OCI-M1 (cell line): ENCODE results near the gene OSTC.

Experiments used
- DNase-seq: peaks from one replicate; lab custom pipeline; 2025; lab: John Stamatoyannopoulos, UW

The OSTC gene

DNA sequence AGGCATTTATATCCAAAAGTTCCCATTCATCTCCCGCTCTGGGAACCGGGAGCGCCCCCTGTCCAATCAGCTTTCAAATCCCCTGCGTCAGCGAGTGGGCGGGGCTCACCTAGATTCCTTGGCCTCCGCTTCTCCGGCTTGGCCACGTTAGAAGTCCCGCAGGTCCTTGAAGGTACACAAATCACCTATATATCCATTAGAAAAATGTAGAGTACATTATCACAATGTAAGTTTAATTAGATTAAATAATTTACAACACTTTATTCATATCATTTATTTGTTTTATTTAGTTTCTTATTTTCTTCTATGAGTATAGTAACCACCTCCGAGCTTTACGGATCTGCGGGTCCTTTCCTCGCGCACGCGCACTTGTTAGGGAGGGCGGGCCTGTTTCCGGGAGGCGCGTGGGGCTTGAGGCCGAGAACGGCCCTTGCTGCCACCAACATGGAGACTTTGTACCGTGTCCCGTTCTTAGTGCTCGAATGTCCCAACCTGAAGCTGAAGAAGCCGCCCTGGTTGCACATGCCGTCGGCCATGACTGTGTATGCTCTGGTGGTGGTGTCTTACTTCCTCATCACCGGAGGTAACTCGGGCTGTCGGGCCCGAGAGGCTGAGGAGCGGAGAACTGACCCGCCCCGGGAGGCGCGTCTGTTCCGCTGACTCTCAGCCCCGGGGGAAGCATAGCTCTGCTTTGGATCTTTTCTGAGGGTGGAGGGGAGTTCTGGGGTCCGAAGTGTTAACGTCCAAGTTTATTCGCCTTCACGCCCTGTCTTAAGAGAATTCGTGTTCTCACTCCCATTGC lies at the start of gene OSTC:
TSS of gene OSTC (plus strand) at position 388 of the 802 bp plus-strand sequence. CDS start at position 445, 57 bp downstream.
- DNase-seq, result peak; percentile 97

DNA sequence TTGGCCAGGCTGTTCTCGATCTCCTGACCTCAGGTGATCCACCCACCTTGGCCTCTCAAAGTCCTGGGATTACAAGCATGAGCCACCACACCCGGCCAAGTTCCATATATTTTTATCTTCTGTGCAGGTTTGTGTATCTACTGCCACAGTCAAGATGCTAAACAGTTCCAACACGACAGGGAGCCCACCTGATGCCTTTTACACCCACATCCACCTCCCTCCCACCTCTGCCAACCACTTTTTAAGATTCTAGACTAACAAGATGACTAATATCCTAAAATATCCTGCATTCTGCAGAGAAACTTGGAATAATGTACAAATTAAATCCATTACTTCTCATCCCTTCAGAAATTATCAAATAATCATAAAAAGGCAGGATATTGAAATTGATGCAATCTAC lies 49.3 kb upstream of the OSTC start:
- no peak for DNase-seq

DNA sequence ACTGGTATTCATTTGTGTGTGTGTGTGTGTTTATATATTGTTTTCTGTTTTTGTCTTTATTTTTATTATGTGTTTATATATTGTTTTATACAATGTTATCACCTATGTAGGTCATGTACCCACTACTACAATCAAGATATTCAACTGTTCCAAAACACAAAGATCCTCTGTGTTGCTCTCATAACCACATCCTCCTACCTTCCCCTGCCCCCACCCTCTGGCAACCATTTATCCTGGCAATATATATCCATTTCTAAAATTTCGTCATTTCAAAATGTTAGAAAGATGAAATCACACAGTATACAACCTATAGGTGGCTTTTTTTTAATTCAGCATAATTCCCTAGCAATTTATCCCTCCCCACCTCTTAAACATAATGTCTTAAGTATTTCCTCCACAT lies 48.9 kb upstream of the OSTC start:
- no peak for DNase-seq

DNA sequence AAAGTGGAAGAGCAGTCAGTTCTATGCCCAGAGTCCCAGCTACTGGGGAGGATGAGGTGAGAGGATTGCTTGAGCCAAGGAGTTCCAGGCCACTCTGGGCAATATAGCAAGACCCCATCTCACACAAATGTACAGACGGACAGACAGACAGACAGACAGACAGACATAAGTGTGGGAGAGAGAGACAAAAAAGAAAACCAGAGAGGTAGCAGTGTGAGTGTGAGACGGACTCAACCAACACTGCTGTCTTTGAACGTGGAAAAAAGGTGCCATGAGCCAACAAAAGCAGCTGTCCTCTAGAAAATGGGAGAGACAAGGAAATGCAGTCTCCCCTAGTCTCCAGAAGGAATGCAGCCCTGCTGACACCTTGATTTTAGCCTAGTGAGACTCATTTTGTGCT lies 48.2 kb upstream of the OSTC start:
- DNase-seq, result no peak

DNA sequence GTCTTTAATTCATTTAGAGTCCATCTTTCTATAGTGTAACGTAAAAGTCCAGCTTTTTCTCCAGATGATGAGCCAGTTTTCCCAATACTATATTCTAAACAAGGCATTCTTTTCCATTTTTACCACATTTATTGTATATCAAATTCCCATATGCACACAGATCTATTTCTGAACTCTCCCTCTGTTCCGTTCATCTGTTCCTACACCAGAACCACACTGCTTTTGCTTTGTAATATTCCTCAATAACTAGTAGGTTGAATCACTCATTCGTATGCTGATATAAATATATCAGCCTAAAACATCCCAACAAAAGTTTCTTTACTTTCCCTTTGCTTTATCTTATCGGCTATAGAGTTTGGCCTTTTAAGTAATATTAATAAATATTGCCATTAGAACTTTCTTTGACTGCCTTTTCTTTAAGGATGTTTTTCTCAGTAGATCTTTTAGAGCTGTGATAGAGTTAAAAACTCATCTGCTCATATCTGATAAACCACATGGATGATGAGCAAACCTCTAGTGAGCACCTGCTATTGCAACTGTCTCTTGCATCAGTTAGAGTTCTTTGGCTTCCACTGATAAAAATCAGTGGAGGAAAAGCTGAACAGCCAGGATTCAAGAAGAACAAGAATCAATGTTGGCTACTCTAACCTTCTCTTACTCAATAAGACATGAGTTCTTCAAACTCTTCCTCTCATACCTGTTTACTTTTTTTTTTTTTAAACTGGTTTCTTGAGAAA lies 43.2 kb upstream of the OSTC start:
- no peak for DNase-seq

DNA sequence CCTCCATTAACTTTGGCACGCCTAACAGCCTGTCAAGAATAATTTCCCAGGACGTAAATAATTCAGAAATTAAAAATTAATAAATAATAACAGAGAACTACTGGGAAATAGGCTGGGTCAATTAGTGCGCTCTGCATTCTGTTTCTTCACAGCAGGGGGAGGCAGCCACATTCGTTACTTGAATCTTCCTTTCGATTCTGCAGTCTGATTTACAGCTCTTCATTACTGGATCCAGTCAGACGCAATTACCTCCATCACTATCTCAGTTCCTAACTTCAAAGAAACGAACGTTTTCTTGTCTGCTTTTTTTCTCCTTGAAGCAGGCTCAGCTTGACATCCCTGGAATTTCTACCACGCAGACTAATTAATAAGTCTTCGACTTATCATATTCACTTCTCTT lies 39.0 kb upstream of the OSTC start:
- DNase-seq, result no peak

DNA sequence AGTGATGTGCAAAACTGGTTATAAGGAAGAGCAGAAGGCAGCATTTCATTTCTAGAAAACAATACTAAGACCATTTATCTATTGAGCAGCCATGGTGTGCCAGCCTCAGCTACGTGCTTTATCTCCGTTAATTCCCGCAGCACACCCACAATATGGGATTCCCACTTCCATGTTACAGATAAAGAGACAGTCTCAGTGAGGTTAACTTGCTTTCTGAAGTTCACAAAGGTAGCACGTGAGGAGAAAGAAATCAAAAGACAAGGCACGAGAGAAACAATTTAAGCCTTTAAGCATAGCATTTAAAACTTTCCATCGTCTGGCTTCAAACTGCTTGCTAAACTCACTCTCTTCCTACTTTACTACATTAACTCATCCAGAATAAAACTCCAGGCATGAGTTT lies 38.0 kb upstream of the OSTC start:
- peak; percentile 35 for DNase-seq

DNA sequence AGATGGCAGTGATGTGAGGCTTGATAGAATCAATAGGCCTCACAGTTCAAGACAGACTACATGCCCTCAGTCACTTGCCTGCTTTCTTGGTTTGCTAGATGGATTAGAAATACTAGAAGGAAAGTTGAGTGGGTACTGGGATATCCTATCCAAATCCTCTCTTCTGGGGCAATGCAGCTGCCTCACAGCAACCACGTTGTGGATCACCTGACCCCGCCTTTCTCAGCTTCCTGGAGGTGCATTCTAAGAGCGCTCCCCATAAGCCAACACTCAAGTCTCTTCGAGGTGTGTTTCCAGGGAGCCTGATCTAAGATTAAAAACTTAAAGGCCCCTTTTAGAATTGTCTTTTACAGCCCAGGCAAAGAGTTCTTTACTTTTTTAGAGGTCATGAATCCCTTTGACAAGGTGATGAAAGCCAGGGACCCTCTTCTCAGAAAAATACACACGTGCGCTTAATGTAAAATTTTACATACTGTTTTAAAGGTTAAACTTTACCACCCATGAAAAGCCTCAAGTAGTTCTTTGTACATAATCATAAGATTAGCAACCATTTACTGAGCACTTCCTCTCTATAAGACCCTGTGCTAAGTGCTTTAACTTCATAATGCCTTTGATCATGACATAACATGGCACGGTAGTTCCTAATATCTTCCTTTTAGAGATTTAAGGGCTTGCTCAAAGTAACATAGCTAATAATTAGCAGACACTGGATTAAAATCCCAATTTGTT lies 30.9 kb upstream of the OSTC start:
- DNase-seq, result peak; percentile 32

DNA sequence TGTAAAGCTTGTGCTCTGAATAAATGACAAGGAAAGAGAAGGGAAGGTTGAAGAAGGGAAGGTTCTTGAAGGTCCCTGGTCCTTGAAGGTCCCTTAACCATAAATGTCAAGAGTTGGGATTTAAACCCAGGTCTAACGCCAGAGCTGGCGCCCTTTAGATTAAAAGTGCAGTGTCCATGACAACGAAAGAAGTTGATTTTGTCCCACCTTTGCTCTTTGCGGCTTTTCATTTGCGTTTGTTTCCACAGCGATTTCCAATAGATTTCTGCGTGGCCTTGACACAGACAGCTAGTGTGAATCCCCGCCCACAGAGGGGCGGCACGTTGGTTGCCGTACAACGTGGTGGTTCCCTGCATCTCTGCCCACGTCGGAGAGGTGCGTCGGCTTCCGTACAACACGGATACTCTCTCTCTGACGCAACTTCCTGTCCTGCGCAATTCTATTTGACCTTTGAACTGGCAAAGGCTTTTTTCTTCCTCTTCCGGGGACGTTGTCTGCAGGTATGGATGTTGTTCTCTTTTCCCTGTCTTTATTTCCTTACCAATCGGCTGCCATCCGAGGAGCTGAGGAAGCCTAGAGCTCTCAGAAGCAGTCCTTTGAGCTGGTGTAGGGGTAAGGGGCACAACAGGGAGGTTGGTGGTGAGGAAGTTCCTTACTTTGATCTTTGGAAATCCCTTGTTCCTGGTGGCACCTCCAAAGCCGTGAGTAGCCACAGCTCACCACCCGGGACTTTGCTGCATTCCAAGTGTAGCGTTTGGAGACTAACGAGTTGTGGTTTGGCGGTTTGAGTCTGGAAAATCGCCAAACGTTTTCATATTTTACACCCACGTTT lies 30.1 kb upstream of the OSTC start, which contains the start of gene RPL34:
TSS of gene RPL34 (plus strand) at position 476 of the 832 bp plus-strand sequence. CDS start 1,384 bp downstream, outside the sequence.
- DNase-seq, result peak; percentile 98

DNA sequence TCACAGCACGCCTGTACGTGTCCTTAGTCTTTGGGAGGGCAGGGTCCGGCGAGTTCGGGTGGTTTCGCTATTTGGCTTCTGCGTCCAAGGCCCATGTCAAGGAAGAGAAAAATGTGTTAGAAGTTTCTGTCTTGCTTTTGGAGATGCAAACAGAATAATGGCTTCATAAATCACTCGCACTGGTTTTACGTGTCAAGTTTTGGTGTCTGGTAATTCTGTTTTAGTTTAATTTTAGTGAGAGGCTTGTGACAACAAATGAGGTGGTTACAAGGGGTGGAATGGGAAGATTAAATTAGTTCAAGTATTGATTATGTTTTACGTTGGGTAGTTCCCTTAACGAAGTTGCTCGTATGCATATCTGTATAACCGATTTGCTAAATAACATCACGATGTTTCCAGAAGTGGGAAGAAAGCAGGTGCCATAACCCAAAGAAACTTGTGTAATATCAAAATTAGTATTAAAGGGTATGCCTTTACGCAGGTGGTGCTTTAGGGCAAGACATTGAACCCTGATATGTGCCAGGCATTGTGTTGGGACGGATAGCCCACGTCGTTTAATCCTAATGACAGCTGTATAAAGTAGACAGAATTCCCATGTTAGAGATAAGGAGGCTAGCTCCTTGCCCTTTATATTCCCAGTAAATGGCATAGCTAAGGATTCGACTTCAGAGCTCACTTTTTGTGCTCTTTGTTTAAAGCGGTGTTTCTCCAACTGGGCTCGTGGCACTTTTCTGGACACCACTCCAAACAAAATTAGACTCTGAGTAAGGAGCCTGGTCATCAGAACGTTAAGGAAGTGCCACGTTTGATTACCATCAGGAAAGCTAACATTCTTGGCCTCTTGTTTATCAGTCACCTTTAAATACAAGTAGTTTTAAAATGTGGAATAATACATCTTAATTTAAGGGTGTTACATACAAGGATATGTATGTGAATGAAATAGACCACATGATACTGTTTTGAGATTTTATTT lies 29.2 kb upstream of the OSTC start:
- DNase-seq, result peak; percentile 34

DNA sequence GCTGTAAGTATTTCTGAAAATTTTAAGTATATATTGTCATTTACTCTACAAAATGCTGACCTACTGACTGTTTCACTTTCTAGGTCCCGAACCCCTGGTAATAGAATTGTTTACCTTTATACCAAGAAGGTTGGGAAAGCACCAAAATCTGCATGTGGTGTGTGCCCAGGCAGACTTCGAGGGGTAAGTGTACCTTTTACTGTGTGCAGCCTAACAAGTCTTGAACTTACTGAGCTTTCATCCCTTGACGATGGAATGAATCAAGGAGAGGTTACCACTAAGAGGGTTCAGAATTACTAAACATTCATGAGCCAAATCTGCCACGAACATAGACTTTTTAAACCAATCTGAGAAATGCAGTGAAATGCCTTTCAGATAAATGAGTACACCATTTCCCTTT lies 28.4 kb upstream of the OSTC start:
- no peak for DNase-seq

DNA sequence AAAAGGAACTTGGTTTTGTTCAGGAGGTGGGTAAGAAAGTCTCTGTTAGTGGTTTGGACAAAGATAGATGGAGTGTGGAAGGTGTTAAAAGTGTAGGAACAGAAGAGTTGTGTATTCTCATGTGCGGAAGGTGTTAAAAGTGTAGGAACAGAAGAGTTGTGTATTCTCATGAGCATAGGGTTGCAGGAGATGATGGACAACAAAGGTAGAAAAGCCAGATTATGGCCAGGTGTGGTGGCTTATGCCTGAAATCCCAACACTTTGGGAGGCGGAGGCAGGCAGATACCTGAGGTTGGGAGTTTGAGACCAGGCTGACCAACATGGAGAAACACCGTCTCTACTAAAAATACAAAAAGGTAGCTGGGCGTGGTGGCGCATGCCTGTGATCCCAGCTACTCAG lies 27.6 kb upstream of the OSTC start:
- no peak for DNase-seq

DNA sequence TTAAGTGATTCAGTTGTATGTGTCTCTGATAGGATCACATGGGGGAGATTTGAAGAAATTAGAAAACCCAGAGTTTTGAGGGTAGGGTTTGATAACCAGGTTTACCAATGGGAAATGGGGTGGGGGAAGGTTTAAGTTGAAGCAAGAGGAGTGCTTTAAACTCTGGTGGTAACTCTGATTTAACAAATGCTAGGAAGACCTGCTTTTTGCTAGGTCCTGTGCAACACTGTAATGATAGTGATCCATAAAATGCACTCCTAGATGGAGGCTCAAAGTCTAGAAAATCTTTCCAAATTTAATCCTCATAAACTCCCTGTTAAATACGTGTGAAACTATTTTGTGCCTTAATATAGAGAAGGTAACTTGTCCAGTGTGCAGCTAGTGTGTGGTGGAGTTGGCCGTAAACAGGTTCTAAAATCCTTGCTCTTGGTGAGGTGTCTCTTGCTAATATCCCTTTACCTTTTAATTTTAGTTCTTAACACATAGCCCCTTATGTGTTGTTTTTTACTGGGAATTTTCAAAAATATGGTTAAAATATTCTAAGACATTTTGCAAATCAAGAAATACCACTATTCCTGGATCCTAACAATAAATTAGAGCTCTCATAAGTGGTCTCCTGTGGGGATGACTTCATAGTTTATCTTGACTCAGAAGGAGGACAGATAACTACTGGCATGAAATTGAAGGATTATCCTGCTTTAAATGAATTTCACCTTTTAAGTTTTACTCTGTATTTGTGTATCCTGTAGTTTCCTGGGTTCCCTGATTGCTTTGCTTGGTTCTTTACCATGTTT lies 25.9 kb upstream of the OSTC start:
- no peak for DNase-seq

DNA sequence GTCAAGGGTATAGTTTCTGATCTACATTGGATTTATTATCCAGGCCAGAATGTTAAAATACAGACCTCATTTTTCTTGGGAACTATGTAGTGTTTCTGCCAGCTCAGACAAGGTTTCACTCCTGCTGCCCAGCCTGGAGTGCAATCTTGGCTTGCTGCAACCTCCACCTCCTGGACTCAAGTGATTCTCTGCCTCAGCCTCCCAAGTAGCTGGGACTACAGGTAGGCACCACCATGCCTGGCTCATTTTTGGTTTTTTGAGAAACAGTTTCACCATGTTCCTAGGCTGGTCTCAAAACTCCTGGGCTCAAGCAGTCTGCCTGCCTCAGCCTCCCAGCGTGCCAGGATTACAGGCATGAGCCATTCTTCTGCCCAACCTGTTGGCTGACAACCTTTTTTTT lies 24.3 kb upstream of the OSTC start:
- DNase-seq, result no peak

DNA sequence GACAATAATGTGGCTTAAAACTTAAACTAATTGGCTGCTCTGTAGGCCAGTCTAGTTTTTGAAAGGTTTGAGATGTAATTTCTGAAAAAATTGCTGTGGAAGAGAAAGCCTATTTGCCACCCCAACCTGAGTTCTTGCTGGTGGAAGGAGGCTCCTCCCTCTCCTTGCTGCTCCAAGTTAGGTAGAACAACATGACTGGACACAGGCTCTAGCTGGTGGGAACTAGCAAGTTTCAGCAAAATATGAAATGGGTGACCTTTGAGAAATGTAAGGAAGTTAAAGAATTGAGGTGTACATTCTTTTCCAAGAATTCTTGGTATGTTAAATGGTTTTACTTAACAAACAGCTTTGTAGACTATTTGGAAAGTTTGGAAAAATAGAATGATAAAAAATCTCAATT lies 22.0 kb upstream of the OSTC start:
- DNase-seq, result no peak

DNA sequence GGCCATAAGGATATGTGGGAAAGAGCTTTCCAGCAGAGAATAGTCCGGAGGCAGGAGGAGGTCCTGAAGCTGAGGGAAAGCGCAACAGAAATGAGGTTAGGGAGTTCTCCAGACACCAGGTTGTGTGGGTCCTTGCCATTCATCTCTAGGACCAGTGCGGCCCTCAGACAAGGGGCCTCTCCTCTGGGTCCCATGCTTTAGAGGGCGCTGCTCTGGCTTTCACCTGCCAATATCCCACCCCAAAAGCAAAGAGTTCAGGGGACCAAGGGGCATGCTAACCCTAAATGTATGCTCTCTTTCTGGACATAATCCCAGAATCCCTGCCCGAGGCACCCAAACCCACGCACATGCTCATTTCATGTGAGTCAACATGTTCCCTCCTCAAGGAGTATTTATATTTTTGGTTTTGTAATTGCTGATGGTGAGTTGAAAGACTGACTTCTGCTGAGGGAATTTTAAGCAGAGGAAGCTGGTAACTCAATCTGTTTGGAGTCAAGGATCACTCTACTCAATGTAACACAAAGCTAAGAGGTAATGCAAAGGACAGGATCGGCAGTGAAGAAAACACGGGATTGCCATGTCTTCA lies 15.2 kb upstream of the OSTC start:
- no peak for DNase-seq

DNA sequence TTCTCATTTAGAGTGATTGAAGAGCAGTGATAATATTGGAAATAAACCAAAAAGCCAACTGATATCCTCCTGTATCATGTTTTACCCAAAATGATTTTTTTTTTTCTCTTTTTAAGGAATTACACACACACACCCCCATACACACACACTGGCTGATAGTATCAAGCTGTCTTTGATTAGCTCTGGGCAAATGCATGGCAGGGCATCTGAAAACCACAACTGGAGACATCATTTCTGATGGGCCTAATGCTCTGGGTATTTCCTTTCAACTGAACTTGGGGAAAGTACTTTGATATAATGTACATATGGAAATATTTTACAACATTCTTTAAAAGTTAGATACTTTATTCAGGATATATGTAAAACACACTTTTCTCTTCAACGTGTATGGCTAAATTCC lies 14.2 kb upstream of the OSTC start:
- DNase-seq, result no peak

DNA sequence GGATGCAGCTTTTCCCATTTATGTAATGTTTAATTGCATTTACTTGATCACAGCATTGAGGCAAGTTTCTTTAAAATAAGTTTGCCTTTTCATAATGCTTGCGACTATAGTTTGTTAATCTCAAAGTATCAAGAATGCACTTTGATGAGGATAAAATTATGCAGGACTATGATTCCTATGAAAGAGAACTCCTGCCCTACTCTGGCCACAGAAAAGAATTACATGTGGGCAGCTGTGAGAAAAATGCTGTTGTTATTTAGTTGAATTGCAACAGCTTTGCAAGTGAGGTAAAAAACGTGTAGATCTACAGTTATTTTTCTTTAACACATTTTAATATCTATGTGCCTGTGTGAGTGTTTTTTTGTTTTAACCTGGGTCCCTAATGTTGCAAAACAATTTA lies 12.5 kb upstream of the OSTC start:
- DNase-seq, result no peak

DNA sequence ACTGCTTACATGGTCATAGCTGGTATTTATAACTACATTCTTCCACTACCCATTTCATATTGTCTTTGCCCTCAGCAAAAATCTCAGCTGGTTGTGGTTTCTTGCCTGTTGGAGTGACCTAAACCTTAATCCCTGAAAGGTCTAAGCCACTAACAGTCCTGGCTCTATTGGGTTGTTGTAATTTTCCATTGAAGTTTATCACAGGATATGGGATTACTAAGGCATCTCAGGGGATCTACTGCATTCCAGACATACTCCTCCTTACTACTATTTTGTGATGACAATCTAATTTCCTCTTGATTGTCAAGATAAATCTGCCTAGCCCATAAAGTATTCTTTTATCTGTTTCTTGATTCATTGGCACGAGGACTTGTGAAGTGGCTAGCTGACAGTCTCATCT lies 6.2 kb upstream of the OSTC start:
- no peak for DNase-seq
